K562 (cell line): ENCODE measurements around the gene PUM2. TPM values are rescaled to one million over a fixed set of nuclear protein-coding genes. Genes with fewer than 3 reads are reported as not detected.

ENCODE experiments used
- BDP1 ChIP-seq: IDR thresholded peaks from 3 replicates; pipeline ENCODE4 v1.6.1; 2011; ENCODE audit not compliant: insufficient read length, insufficient read depth
- CBX8 ChIP-seq: fragments of 200-600 bp; sonication (generic); IDR thresholded peaks from 2 replicates; pipeline ENCODE4 v1.6.1; 2012; ENCODE audit warnings: borderline replicate concordance, mixed run types, low read depth, mild to moderate bottlenecking, moderate library complexity, mixed read lengths, low read length, control low read depth, inconsistent platforms; ENCODE audit not compliant: poor library complexity, severe bottlenecking; ENCODE audit errors: extremely low read depth
- EP300 ChIP-seq: IDR thresholded peaks from 2 replicates; pipeline ENCODE4 v1.6.1; 2012; ENCODE audit warnings: low read length, improper control_type of control experiment
- FOXK2 ChIP-seq, 2 experiments: fragments of 450-650 bp; IDR thresholded peaks in 1 of 2; conservative IDR thresholded peaks in 1 of 2; 2 replicates each; pipeline ENCODE4 v1.6.1; 2016; ENCODE audit warnings: low read depth in 2 of 2, mild to moderate bottlenecking in 1 of 2
- GABPA ChIP-seq: fragments of 200-800 bp; sonication (Bioruptor generic); conservative IDR thresholded peaks from 2 replicates; pipeline ENCODE4 v1.6.1; 2016; ENCODE audit warnings: low read depth, missing genetic modification characterization, missing compliant biosample characterization
- HDAC6 ChIP-seq: IDR thresholded peaks from 2 replicates; pipeline ENCODE4 v1.6.1; 2012; ENCODE audit warnings: low read depth, mild to moderate bottlenecking, control low read depth, inconsistent platforms, low read length, moderate library complexity
- IRF2 ChIP-seq: sonication (generic); formaldehyde crosslinking; IDR thresholded peaks from 2 replicates; pipeline ENCODE4 v1.8.1; 2022; ENCODE audit warnings: mild to moderate bottlenecking, missing genetic modification reagents
- KAT2B ChIP-seq: IDR thresholded peaks from one replicate; pipeline ENCODE4 v1.6.1; 2012; ENCODE audit warnings: low read depth, mild to moderate bottlenecking, control low read depth, inconsistent platforms, low read length, moderate library complexity
- PTRF ChIP-seq: fragments of 450-650 bp; IDR thresholded peaks from 2 replicates; pipeline ENCODE4 v1.6.1; 2016; ENCODE audit warnings: mild to moderate bottlenecking, missing genetic modification characterization, missing compliant biosample characterization
- PYGO2 ChIP-seq: fragments of 450-650 bp; IDR thresholded peaks from 2 replicates; pipeline ENCODE4 v1.6.1; 2016; ENCODE audit warnings: mild to moderate bottlenecking, missing genetic modification characterization, moderate library complexity, missing compliant biosample characterization
- RAD21 ChIP-seq, 2 experiments: fragments of 250-450 bp in 1 of 2; fragments of 450-650 bp in 1 of 2; sonication (Bioruptor Pico) in 1 of 2; formaldehyde crosslinking in 1 of 2; IDR thresholded peaks in 1 of 2; conservative IDR thresholded peaks in 1 of 2; 2 replicates each; pipeline versions ENCODE4 v1.4.0 to v1.8.0; 2020 to 2022; ENCODE audit warnings: mild to moderate bottlenecking in 2 of 2, moderate library complexity in 1 of 2
- SMAD4 ChIP-seq: fragments of 250-450 bp; sonication (Bioruptor Pico); conservative IDR thresholded peaks from 2 replicates; pipeline ENCODE4 v1.8.0; 2021; ENCODE audit warnings: inconsistent platforms, mild to moderate bottlenecking, moderate library complexity
- SNIP1 ChIP-seq: fragments of 450-650 bp; IDR thresholded peaks from 2 replicates; pipeline ENCODE4 v1.7.1; 2017; ENCODE audit warnings: low read depth, mild to moderate bottlenecking
- SRF ChIP-seq, 2 experiments: fragments of 250-450, 450-650 bp in 1 of 2; sonication (Bioruptor Pico) in 1 of 2; sonication (generic) in 1 of 2; formaldehyde crosslinking; IDR thresholded peaks; 2 replicates each; pipeline versions ENCODE4 v1.5.0 to v1.5.1; 2020 to 2022; ENCODE audit warnings: mild to moderate bottlenecking in 1 of 2, missing genetic modification reagents in 1 of 2
- STAG1 ChIP-seq: sonication (generic); formaldehyde crosslinking; IDR thresholded peaks from 2 replicates; pipeline ENCODE4 v1.5.0; 2020; ENCODE audit warnings: missing genetic modification reagents, borderline replicate concordance
- THRAP3 ChIP-seq: fragments of 450-650 bp; IDR thresholded peaks from 2 replicates; pipeline ENCODE4 v1.6.1; 2016; ENCODE audit warnings: mild to moderate bottlenecking, inconsistent platforms, borderline replicate concordance
- TRIM24 ChIP-seq, 2 experiments: fragments of 450-650 bp; IDR thresholded peaks; 2 replicates each; pipeline ENCODE4 v1.6.1; 2016
- ZFP1 ChIP-seq: fragments of 450-650 bp; formaldehyde crosslinking; IDR thresholded peaks from 2 replicates; pipeline ENCODE4 v1.4.0; 2020; ENCODE audit warnings: mild to moderate bottlenecking, mixed read lengths
- ZFX ChIP-seq: sonication (generic); formaldehyde crosslinking; IDR thresholded peaks from 2 replicates; pipeline ENCODE4 v1.8.0; 2022; ENCODE audit warnings: mild to moderate bottlenecking, missing genetic modification reagents, moderate library complexity
- ZNF224 ChIP-seq: sonication (generic); formaldehyde crosslinking; IDR thresholded peaks from 2 replicates; pipeline ENCODE4 v1.8.0; 2022; ENCODE audit warnings: mild to moderate bottlenecking, missing genetic modification reagents
- ZNF583 ChIP-seq: fragments of 250-450 bp; sonication (Bioruptor Pico); IDR thresholded peaks from 2 replicates; pipeline ENCODE4 v1.4.0; 2020
- ZNF707 ChIP-seq: fragments of 250-450 bp; sonication (Bioruptor Pico); conservative IDR thresholded peaks from 2 replicates; pipeline ENCODE4 v1.8.0; 2022; ENCODE audit warnings: inconsistent platforms, mild to moderate bottlenecking, moderate library complexity
- ZNF77 ChIP-seq: fragments of 250-450 bp; sonication (Bioruptor Pico); IDR thresholded peaks from 2 replicates; pipeline ENCODE4 v1.5.0; 2020
- polyA plus RNA-seq, 8 experiments: library from polyadenylated mRNA; depleted of rRNA in 4 of 8; stranded (reverse) in 5 of 8; unstranded in 3 of 8; fragments of >200 nt; fragmentation: Nextera tagmentation in 2 of 8; fragmentation: Illumina TruSeq in 1 of 8; extraction: Ambion mirVana in 2 of 8; extraction: Trizol in 1 of 8; gene quantifications; 2 replicates each; pipeline versions ENCODE4 v1.2.1 to v1.2.3, GENCODE V29; 2011 to 2014; ENCODE audit warnings: inconsistent platforms in 1 of 8, missing spikeins in 1 of 8
- total RNA-seq, 7 experiments: library from RNA; depleted of rRNA in 6 of 7; stranded (reverse); fragments of >200 nt in 6 of 7; fragmentation: Illumina TruSeq in 2 of 7; extraction: Trizol in 2 of 7; gene quantifications; 2 replicates each; pipeline versions ENCODE4 v1.2.1 to v1.2.3, GENCODE V29; 2011 to 2021; ENCODE audit warnings: low replicate concordance in 1 of 7
- TF ChIP-seq, protein P1 (sequence below): fragments of 450-650 bp; IDR thresholded peaks from 2 replicates; pipeline ENCODE4 v1.6.1; 2016; ENCODE audit warnings: missing biosample characterization, missing genetic modification characterization
- TF ChIP-seq, protein P2 (sequence below): fragments of 250-450 bp; sonication (Bioruptor Pico); IDR thresholded peaks from 2 replicates; pipeline ENCODE4 v1.4.0; 2020; ENCODE audit warnings: mild to moderate bottlenecking
- TF ChIP-seq, protein P3 (sequence below): fragments of 450-650 bp; formaldehyde crosslinking; IDR thresholded peaks from 2 replicates; pipeline ENCODE4 v1.4.0; 2022; ENCODE audit warnings: mild to moderate bottlenecking, moderate library complexity

PUM2 gene
- total and polyA plus RNA-seq, 9 of the 15 experiments (the other 6 are each of a cell fraction or from before 2014, with no cell fraction given): 13.4 to 61.9 (median 28.3) TPM

DNA sequence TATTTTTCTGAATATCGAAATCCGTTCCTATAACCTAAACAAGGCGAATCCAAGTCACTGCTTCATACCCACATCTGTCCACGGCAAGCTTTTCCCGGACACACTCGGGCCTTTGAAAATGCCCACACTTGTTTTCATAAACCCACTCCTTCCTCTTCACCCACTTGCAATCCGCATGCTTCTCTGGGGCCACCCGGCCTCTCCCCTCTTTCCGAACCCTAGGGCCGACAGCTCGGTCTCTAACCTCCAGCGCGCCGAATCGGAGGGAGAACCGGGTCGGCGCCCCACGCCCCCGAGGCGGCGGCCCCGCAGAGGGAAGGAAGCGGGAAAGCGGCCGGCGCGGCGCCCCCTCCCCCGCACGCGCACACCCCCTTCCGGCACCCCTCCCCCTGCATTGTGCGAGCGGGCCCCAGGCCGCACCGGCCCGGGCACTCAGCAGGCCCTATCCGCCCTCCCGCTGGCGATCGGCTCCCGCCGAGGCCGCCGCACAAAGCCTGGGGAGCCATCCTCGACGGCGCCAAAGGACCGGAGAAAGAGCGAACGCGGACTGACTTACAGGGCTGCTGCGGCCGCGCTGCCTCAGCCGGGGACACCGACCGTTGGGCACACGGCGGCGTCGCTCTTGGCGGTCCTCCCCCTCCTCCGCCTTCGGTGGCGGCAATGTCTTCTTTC lies 467 bp downstream of the PUM2 start (continued):
- TF ChIP-seq RAD21 (CRISPR knock-in tag; conservative IDR thresholded peaks at IDR 0.05 in 1 of 2, IDR thresholded peaks at IDR 0.05 in 1 of 2): no peak
- no peak for TF ChIP-seq ZNF77 (CRISPR knock-in tag)
- TF ChIP-seq TRIM24 (IDR thresholded peaks at IDR 0.05): peak in 1 of 2 experiments; percentile 16; a peak in 1 of 4 replicates
- no peak for TF ChIP-seq CBX8
- no peak for TF ChIP-seq ZNF707 (CRISPR knock-in tag)
- no peak for TF ChIP-seq STAG1
- TF ChIP-seq ZNF583 (CRISPR knock-in tag): no peak
- no peak for TF ChIP-seq SRF (CRISPR knock-in tag; IDR thresholded peaks at IDR 0.05)
- TF ChIP-seq ZFX: peak; percentile 78
- no peak for TF ChIP-seq ZFP1 (CRISPR knock-in tag)
- 0 out of 2 replicates have a peak, but pooled peaks have one; percentile 2 for TF ChIP-seq EP300
- TF ChIP-seq FOXK2 (conservative IDR thresholded peaks at IDR 0.05 in 1 of 2, IDR thresholded peaks at IDR 0.05 in 1 of 2; ENCODE audit: low read depth in 2 of 2): no peak; a peak in 1 of 4 replicates
- no peak for TF ChIP-seq BDP1
- TF ChIP-seq, protein P1, sequence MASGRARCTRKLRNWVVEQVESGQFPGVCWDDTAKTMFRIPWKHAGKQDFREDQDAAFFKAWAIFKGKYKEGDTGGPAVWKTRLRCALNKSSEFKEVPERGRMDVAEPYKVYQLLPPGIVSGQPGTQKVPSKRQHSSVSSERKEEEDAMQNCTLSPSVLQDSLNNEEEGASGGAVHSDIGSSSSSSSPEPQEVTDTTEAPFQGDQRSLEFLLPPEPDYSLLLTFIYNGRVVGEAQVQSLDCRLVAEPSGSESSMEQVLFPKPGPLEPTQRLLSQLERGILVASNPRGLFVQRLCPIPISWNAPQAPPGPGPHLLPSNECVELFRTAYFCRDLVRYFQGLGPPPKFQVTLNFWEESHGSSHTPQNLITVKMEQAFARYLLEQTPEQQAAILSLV (tag): no peak
- TF ChIP-seq PYGO2 (tag): no peak
- TF ChIP-seq, protein P2, sequence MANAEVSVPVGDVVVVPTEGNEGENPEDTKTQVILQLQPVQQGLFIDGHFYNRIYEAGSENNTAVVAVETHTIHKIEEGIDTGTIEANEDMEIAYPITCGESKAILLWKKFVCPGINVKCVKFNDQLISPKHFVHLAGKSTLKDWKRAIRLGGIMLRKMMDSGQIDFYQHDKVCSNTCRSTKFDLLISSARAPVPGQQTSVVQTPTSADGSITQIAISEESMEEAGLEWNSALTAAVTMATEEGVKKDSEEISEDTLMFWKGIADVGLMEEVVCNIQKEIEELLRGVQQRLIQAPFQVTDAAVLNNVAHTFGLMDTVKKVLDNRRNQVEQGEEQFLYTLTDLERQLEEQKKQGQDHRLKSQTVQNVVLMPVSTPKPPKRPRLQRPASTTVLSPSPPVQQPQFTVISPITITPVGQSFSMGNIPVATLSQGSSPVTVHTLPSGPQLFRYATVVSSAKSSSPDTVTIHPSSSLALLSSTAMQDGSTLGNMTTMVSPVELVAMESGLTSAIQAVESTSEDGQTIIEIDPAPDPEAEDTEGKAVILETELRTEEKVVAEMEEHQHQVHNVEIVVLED (CRISPR knock-in tag): peak; percentile 51; the same call in 1 of the 2 replicates
- TF ChIP-seq IRF2: no peak
- TF ChIP-seq THRAP3: no peak
- no peak for TF ChIP-seq HDAC6
- TF ChIP-seq SNIP1: no peak
- TF ChIP-seq, protein P3, sequence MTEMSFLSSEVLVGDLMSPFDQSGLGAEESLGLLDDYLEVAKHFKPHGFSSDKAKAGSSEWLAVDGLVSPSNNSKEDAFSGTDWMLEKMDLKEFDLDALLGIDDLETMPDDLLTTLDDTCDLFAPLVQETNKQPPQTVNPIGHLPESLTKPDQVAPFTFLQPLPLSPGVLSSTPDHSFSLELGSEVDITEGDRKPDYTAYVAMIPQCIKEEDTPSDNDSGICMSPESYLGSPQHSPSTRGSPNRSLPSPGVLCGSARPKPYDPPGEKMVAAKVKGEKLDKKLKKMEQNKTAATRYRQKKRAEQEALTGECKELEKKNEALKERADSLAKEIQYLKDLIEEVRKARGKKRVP (CRISPR knock-in tag): no peak
- TF ChIP-seq ZNF224: peak; percentile 69; the same call in 1 of the 2 replicates
- TF ChIP-seq SMAD4 (CRISPR knock-in tag): no peak
- no peak for TF ChIP-seq PTRF (tag)
- TF ChIP-seq GABPA (tag): peak; percentile 71
- no peak for TF ChIP-seq KAT2B
